GM23338 (cell line): ENCODE results near the gene DMD. TPM values are rescaled to one million over a fixed set of nuclear protein-coding genes. Genes with fewer than 3 reads are reported as not detected.

Source experiments
- ATAC-seq: fragments of 200-7000 bp; cut with Tn5 transposase; 3 replicates; pipeline ENCODE4 v1.9.1; 2020
- DNase-seq: peaks from one replicate; pipeline ENCODE4 v3.0.0-alpha.2; 2015; ENCODE audit warnings: low spot score
- H2AFZ ChIP-seq: fragments of 200-600 bp; sonication (generic); 2 replicates; pipeline ENCODE4 v1.8.0; 2016; ENCODE audit warnings: antibody characterized with exemption, mild to moderate bottlenecking, moderate library complexity
- H3F3A ChIP-seq: fragments of 200-600 bp; sonication (generic); replicated peaks from 2 replicates; pipeline ENCODE4 v1.8.0; 2017; ENCODE audit warnings: antibody characterized with exemption, mixed run types, low read depth
- H3K27ac ChIP-seq: fragments of 200-600 bp; sonication (generic); 2 replicates; pipeline ENCODE4 v1.6.1; 2016; ENCODE audit warnings: low read depth
- H3K27me3 ChIP-seq: fragments of 200-600 bp; sonication (generic); 2 replicates; pipeline ENCODE4 v1.8.0; 2016; ENCODE audit warnings: mild to moderate bottlenecking, mixed run types, moderate library complexity; ENCODE audit not compliant: insufficient read depth
- H3K36me3 ChIP-seq: fragments of 200-600 bp; sonication (generic); 2 replicates; pipeline ENCODE4 v1.8.0; 2016; ENCODE audit warnings: mild to moderate bottlenecking; ENCODE audit not compliant: insufficient read depth
- H3K4me1 ChIP-seq: fragments of 200-600 bp; sonication (generic); 2 replicates; pipeline ENCODE4 v1.8.0; 2016; ENCODE audit warnings: mild to moderate bottlenecking, moderate library complexity; ENCODE audit not compliant: insufficient read depth
- H3K4me2 ChIP-seq: fragments of 200-600 bp; sonication (generic); 2 replicates; pipeline ENCODE4 v1.7.1; 2017; ENCODE audit warnings: mixed run types
- H3K4me3 ChIP-seq: fragments of 200-600 bp; sonication (generic); 2 replicates; pipeline ENCODE4 v1.6.1; 2016; ENCODE audit warnings: mixed run types
- H3K79me2 ChIP-seq: fragments of 200-600 bp; sonication (generic); replicated peaks from 2 replicates; pipeline ENCODE4 v1.8.0; 2017; ENCODE audit warnings: mild to moderate bottlenecking; ENCODE audit not compliant: insufficient read depth
- H3K9me2 ChIP-seq: fragments of 200-600 bp; sonication (generic); 2 replicates; pipeline ENCODE4 v1.8.0; 2017; ENCODE audit not compliant: insufficient read depth
- H4K20me1 ChIP-seq: fragments of 200-600 bp; sonication (generic); replicated peaks from 2 replicates; pipeline ENCODE4 v1.8.0; 2017; ENCODE audit warnings: mild to moderate bottlenecking; ENCODE audit not compliant: insufficient read depth
- H3K27ac Mint-ChIP-seq: 2 replicates; pipeline ENCODE4 v1.8.0; 2020; ENCODE audit warnings: inconsistent platforms, mild to moderate bottlenecking, moderate library complexity, mixed read lengths
- H3K27me3 Mint-ChIP-seq: 3 replicates; pipeline ENCODE4 v1.8.0; 2022; ENCODE audit warnings: low read depth, mild to moderate bottlenecking, moderate library complexity, mixed read lengths, inconsistent platforms; ENCODE audit not compliant: insufficient read depth, poor library complexity
- H3K36me3 Mint-ChIP-seq: 3 replicates; pipeline ENCODE4 v1.8.0; 2021; ENCODE audit warnings: low read depth, mild to moderate bottlenecking, inconsistent platforms, moderate library complexity, mixed read lengths
- H3K4me1 Mint-ChIP-seq: 3 replicates; pipeline ENCODE4 v1.8.0; 2020; ENCODE audit warnings: mild to moderate bottlenecking, inconsistent platforms, mixed read lengths
- H3K4me3 Mint-ChIP-seq: 3 replicates; pipeline ENCODE4 v1.8.0; 2021; ENCODE audit warnings: moderate library complexity, mild to moderate bottlenecking, inconsistent platforms, mixed read lengths
- H3K9me3 Mint-ChIP-seq: 3 replicates; pipeline ENCODE4 v1.8.0; 2020; ENCODE audit warnings: moderate library complexity, mild to moderate bottlenecking, inconsistent platforms, mixed read lengths
- EZH2 ChIP-seq: fragments of 200-600 bp; sonication (generic); IDR thresholded peaks from one replicate; pipeline ENCODE4 v1.8.0; 2017; ENCODE audit warnings: antibody characterized with exemption, mild to moderate bottlenecking, low read depth; ENCODE audit not compliant: unreplicated experiment
- EZH2phosphoT487 ChIP-seq: fragments of 200-600 bp; sonication (generic); IDR thresholded peaks from one replicate; pipeline ENCODE4 v1.8.1; 2018; ENCODE audit warnings: antibody characterized with exemption; ENCODE audit not compliant: unreplicated experiment
- JUNB ChIP-seq: IDR thresholded peaks from one replicate; pipeline ENCODE4 v1.6.1; 2016; ENCODE audit warnings: antibody characterized with exemption; ENCODE audit not compliant: unreplicated experiment
- POLR2AphosphoS5 ChIP-seq: IDR thresholded peaks from 2 replicates; pipeline ENCODE4 v1.6.1; 2016; ENCODE audit warnings: antibody characterized with exemption, low read depth
- STAT1 ChIP-seq: IDR thresholded peaks from one replicate; pipeline ENCODE4 v1.6.1; 2016; ENCODE audit warnings: antibody characterized with exemption; ENCODE audit not compliant: unreplicated experiment
- ZNF462 ChIP-seq: fragments of 250-450 bp; sonication (Bioruptor Pico); IDR thresholded peaks from 2 replicates; pipeline ENCODE4 v1.5.0; 2020; ENCODE audit warnings: mild to moderate bottlenecking, moderate library complexity
- polyA plus RNA-seq: library from polyadenylated mRNA; unstranded; fragments of >200 nt; fragmentation: Nextera tagmentation; extraction: Ambion mirVana; gene quantifications from 2 replicates; pipeline ENCODE4 v1.2.1, GENCODE V29; 2016
- total RNA-seq: library from RNA; depleted of rRNA; stranded (reverse); fragments of >200 nt; shearing (Covaris generic); gene quantifications from 2 replicates; pipeline ENCODE4 v1.2.3, GENCODE V29; 2014
- TF ChIP-seq, protein P1 (sequence below): IDR thresholded peaks from 2 replicates; pipeline ENCODE4 v1.6.1; 2016; ENCODE audit warnings: antibody characterized with exemption
- TF ChIP-seq, protein P2 (sequence below): IDR thresholded peaks from one replicate; pipeline ENCODE4 v1.6.1; 2018; ENCODE audit warnings: antibody characterized with exemption; ENCODE audit not compliant: unreplicated experiment
- TF ChIP-seq, protein P3 (sequence below), 2 experiments: fragments of 200-600 bp in 1 of 2; sonication (generic) in 1 of 2; conservative IDR thresholded peaks; 2 replicates each; pipeline versions ENCODE4 v1.5.1 to v1.6.1; 2016 to 2017; ENCODE audit warnings: antibody characterized with exemption in 2 of 2, low read depth in 2 of 2, mild to moderate bottlenecking in 2 of 2, moderate library complexity in 1 of 2

The DMD gene
- total and polyA plus RNA-seq, 2 experiments from 2014 or later = 4.5 to 7.6 TPM

DNA sequence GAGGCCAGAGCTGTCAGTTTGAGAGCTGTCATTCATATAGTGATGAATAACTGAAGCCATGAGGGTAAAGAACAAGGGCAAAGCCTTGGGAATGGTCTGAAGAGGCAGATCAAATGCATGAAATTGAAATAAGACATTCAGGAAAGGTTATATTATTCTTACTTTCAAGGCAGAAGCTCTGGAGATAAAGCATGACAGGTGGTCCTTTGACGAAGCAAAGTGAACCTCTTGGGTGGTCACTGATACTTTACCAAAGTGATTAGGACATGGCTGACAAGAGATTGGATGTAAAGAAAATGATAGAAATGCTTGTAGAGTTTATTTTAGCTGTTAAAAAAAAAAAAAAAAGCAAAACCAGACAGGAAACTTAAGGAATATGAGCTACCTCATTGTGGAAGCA lies 1505.5 kb downstream of the DMD start:
- no peaks in the 10 kb centered on the region for H3K4me1 ChIP-seq
- Mint-ChIP-seq H3K9me3 (no peaks in the 10 kb centered on the region), H3K4me1 (peaks cover 7% of the 10 kb centered on the region), H3K4me3 (no peak overlapping the region), H3K27me3 (peaks cover 2% of the 10 kb centered on the region), H3K36me3 (no peaks in the 10 kb centered on the region), H3K27ac (no peak overlapping the region)
- no peaks in the 10 kb centered on the region for H3K27me3 ChIP-seq
- no peaks in the 10 kb centered on the region for H3K36me3 ChIP-seq
- no peak for DNase-seq
- no peaks in the 10 kb centered on the region for H3K79me2 ChIP-seq
- no peaks in the 10 kb centered on the region for H3K9me2 ChIP-seq
- ATAC-seq = no peak
- no peaks in the 10 kb centered on the region for H4K20me1 ChIP-seq
- no peaks in the 10 kb centered on the region for H3F3A ChIP-seq
- no peak overlapping the region for H3K4me3 ChIP-seq
- TF ChIP-seq, protein P1, sequence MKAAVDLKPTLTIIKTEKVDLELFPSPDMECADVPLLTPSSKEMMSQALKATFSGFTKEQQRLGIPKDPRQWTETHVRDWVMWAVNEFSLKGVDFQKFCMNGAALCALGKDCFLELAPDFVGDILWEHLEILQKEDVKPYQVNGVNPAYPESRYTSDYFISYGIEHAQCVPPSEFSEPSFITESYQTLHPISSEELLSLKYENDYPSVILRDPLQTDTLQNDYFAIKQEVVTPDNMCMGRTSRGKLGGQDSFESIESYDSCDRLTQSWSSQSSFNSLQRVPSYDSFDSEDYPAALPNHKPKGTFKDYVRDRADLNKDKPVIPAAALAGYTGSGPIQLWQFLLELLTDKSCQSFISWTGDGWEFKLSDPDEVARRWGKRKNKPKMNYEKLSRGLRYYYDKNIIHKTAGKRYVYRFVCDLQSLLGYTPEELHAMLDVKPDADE = no peak
- TF ChIP-seq JUNB (no peak), EZH2 (no peak), ZNF462 (CRISPR knock-in tag) (no peak), EZH2phosphoT487 (no peak), POLR2AphosphoS5 (no peak)
- H2AFZ ChIP-seq = no peak overlapping the region
- H3K27ac ChIP-seq = no peak overlapping the region
- H3K4me2 ChIP-seq = no peak overlapping the region

DNA sequence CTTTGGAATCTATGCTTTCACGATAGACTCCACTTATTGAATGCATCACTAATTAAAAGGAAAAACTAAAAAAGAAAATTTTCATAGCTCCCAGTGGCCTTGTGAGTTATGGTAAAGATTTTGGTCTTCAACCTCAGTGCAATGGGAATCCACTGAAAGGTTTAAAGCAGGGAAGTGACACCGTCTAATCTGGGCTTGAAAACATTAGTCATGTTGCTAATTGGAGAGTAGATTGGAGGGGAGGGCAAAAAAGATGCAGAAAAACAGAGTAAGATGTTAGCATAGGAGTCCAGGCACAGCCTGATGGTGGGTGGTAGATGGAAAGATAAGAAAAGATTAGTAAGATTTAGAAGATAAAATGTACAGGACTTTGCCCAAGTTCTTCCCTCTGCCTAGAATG lies 1506.4 kb downstream of the DMD start:
- Mint-ChIP-seq H3K9me3 (no peaks in the 10 kb centered on the region), H3K4me3 (no peak overlapping the region), H3K36me3 (no peaks in the 10 kb centered on the region), H3K27ac (no peak overlapping the region), H3K4me1 (peaks cover 7% of the 10 kb centered on the region), H3K27me3 (peaks cover 2% of the 10 kb centered on the region)
- H4K20me1 ChIP-seq = no peaks in the 10 kb centered on the region
- H3K4me2 ChIP-seq = no peak overlapping the region
- no peak overlapping the region for H3K27ac ChIP-seq
- H3K9me2 ChIP-seq = no peaks in the 10 kb centered on the region
- no peaks in the 10 kb centered on the region for H3K36me3 ChIP-seq
- no peaks in the 10 kb centered on the region for H3K79me2 ChIP-seq
- DNase-seq (no peak), ATAC-seq (no peak)
- H3K27me3 ChIP-seq = no peaks in the 10 kb centered on the region
- H3F3A ChIP-seq = no peaks in the 10 kb centered on the region
- no peak overlapping the region for H2AFZ ChIP-seq
- TF ChIP-seq JUNB (no peak), STAT1 (no peak)
- TF ChIP-seq, protein P2, sequence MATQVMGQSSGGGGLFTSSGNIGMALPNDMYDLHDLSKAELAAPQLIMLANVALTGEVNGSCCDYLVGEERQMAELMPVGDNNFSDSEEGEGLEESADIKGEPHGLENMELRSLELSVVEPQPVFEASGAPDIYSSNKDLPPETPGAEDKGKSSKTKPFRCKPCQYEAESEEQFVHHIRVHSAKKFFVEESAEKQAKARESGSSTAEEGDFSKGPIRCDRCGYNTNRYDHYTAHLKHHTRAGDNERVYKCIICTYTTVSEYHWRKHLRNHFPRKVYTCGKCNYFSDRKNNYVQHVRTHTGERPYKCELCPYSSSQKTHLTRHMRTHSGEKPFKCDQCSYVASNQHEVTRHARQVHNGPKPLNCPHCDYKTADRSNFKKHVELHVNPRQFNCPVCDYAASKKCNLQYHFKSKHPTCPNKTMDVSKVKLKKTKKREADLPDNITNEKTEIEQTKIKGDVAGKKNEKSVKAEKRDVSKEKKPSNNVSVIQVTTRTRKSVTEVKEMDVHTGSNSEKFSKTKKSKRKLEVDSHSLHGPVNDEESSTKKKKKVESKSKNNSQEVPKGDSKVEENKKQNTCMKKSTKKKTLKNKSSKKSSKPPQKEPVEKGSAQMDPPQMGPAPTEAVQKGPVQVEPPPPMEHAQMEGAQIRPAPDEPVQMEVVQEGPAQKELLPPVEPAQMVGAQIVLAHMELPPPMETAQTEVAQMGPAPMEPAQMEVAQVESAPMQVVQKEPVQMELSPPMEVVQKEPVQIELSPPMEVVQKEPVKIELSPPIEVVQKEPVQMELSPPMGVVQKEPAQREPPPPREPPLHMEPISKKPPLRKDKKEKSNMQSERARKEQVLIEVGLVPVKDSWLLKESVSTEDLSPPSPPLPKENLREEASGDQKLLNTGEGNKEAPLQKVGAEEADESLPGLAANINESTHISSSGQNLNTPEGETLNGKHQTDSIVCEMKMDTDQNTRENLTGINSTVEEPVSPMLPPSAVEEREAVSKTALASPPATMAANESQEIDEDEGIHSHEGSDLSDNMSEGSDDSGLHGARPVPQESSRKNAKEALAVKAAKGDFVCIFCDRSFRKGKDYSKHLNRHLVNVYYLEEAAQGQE = no peak
- TF ChIP-seq, protein P3, sequence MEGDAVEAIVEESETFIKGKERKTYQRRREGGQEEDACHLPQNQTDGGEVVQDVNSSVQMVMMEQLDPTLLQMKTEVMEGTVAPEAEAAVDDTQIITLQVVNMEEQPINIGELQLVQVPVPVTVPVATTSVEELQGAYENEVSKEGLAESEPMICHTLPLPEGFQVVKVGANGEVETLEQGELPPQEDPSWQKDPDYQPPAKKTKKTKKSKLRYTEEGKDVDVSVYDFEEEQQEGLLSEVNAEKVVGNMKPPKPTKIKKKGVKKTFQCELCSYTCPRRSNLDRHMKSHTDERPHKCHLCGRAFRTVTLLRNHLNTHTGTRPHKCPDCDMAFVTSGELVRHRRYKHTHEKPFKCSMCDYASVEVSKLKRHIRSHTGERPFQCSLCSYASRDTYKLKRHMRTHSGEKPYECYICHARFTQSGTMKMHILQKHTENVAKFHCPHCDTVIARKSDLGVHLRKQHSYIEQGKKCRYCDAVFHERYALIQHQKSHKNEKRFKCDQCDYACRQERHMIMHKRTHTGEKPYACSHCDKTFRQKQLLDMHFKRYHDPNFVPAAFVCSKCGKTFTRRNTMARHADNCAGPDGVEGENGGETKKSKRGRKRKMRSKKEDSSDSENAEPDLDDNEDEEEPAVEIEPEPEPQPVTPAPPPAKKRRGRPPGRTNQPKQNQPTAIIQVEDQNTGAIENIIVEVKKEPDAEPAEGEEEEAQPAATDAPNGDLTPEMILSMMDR (conservative IDR thresholded peaks at IDR 0.05; ENCODE audit: low read depth in 2 of 2) = no peak
- H3K4me3 ChIP-seq = no peak overlapping the region
- no peaks in the 10 kb centered on the region for H3K4me1 ChIP-seq
